GM23338 (cell line): ENCODE data around the gene TSPAN5. TPM values are rescaled to one million over a fixed set of nuclear protein-coding genes. Genes with fewer than 3 reads are reported as not detected.

Experiments
- ATAC-seq: fragments of 200-7000 bp; cut with Tn5 transposase; 3 replicates; pipeline ENCODE4 v1.9.1; 2020
- DNase-seq: peaks from one replicate; pipeline ENCODE4 v3.0.0-alpha.2; 2015; ENCODE audit warnings: low spot score
- H2AFZ ChIP-seq: fragments of 200-600 bp; sonication (generic); 2 replicates; pipeline ENCODE4 v1.8.0; 2016; ENCODE audit warnings: antibody characterized with exemption, mild to moderate bottlenecking, moderate library complexity
- H3F3A ChIP-seq: fragments of 200-600 bp; sonication (generic); replicated peaks from 2 replicates; pipeline ENCODE4 v1.8.0; 2017; ENCODE audit warnings: antibody characterized with exemption, mixed run types, low read depth
- H3K27ac ChIP-seq: fragments of 200-600 bp; sonication (generic); 2 replicates; pipeline ENCODE4 v1.6.1; 2016; ENCODE audit warnings: low read depth
- H3K27me3 ChIP-seq: fragments of 200-600 bp; sonication (generic); 2 replicates; pipeline ENCODE4 v1.8.0; 2016; ENCODE audit warnings: mild to moderate bottlenecking, mixed run types, moderate library complexity; ENCODE audit not compliant: insufficient read depth
- H3K36me3 ChIP-seq: fragments of 200-600 bp; sonication (generic); 2 replicates; pipeline ENCODE4 v1.8.0; 2016; ENCODE audit warnings: mild to moderate bottlenecking; ENCODE audit not compliant: insufficient read depth
- H3K4me1 ChIP-seq: fragments of 200-600 bp; sonication (generic); 2 replicates; pipeline ENCODE4 v1.8.0; 2016; ENCODE audit warnings: mild to moderate bottlenecking, moderate library complexity; ENCODE audit not compliant: insufficient read depth
- H3K4me2 ChIP-seq: fragments of 200-600 bp; sonication (generic); 2 replicates; pipeline ENCODE4 v1.7.1; 2017; ENCODE audit warnings: mixed run types
- H3K4me3 ChIP-seq: fragments of 200-600 bp; sonication (generic); 2 replicates; pipeline ENCODE4 v1.6.1; 2016; ENCODE audit warnings: mixed run types
- H3K79me2 ChIP-seq: fragments of 200-600 bp; sonication (generic); replicated peaks from 2 replicates; pipeline ENCODE4 v1.8.0; 2017; ENCODE audit warnings: mild to moderate bottlenecking; ENCODE audit not compliant: insufficient read depth
- H3K9me2 ChIP-seq: fragments of 200-600 bp; sonication (generic); 2 replicates; pipeline ENCODE4 v1.8.0; 2017; ENCODE audit not compliant: insufficient read depth
- H4K20me1 ChIP-seq: fragments of 200-600 bp; sonication (generic); replicated peaks from 2 replicates; pipeline ENCODE4 v1.8.0; 2017; ENCODE audit warnings: mild to moderate bottlenecking; ENCODE audit not compliant: insufficient read depth
- H3K27ac Mint-ChIP-seq: 2 replicates; pipeline ENCODE4 v1.8.0; 2020; ENCODE audit warnings: inconsistent platforms, mild to moderate bottlenecking, moderate library complexity, mixed read lengths
- H3K27me3 Mint-ChIP-seq: 3 replicates; pipeline ENCODE4 v1.8.0; 2022; ENCODE audit warnings: low read depth, mild to moderate bottlenecking, moderate library complexity, mixed read lengths, inconsistent platforms; ENCODE audit not compliant: insufficient read depth, poor library complexity
- H3K36me3 Mint-ChIP-seq: 3 replicates; pipeline ENCODE4 v1.8.0; 2021; ENCODE audit warnings: low read depth, mild to moderate bottlenecking, inconsistent platforms, moderate library complexity, mixed read lengths
- H3K4me1 Mint-ChIP-seq: 3 replicates; pipeline ENCODE4 v1.8.0; 2020; ENCODE audit warnings: mild to moderate bottlenecking, inconsistent platforms, mixed read lengths
- H3K4me3 Mint-ChIP-seq: 3 replicates; pipeline ENCODE4 v1.8.0; 2021; ENCODE audit warnings: moderate library complexity, mild to moderate bottlenecking, inconsistent platforms, mixed read lengths
- H3K9me3 Mint-ChIP-seq: 3 replicates; pipeline ENCODE4 v1.8.0; 2020; ENCODE audit warnings: moderate library complexity, mild to moderate bottlenecking, inconsistent platforms, mixed read lengths
- CREB1 ChIP-seq: fragments of 250-450 bp; sonication (Bioruptor Pico); IDR thresholded peaks from 2 replicates; pipeline ENCODE4 v1.5.0; 2020; ENCODE audit warnings: low read depth, mild to moderate bottlenecking, moderate library complexity
- CTCF ChIP-seq, 2 experiments: fragments of 200-600 bp in 1 of 2; sonication (generic) in 1 of 2; conservative IDR thresholded peaks; 2 replicates each; pipeline versions ENCODE4 v1.5.1 to v1.6.1; 2016 to 2017; ENCODE audit warnings: antibody characterized with exemption in 2 of 2, low read depth in 2 of 2, mild to moderate bottlenecking in 2 of 2, moderate library complexity in 1 of 2
- ETS1 ChIP-seq: IDR thresholded peaks from 2 replicates; pipeline ENCODE4 v1.6.1; 2016; ENCODE audit warnings: antibody characterized with exemption
- EZH2 ChIP-seq: fragments of 200-600 bp; sonication (generic); IDR thresholded peaks from one replicate; pipeline ENCODE4 v1.8.0; 2017; ENCODE audit warnings: antibody characterized with exemption, mild to moderate bottlenecking, low read depth; ENCODE audit not compliant: unreplicated experiment
- EZH2phosphoT487 ChIP-seq: fragments of 200-600 bp; sonication (generic); IDR thresholded peaks from one replicate; pipeline ENCODE4 v1.8.1; 2018; ENCODE audit warnings: antibody characterized with exemption; ENCODE audit not compliant: unreplicated experiment
- NANOG ChIP-seq: IDR thresholded peaks from 2 replicates; pipeline ENCODE4 v1.6.1; 2016; ENCODE audit warnings: antibody characterized with exemption, borderline replicate concordance
- ZNF114 ChIP-seq: fragments of 250-450 bp; sonication (Bioruptor Pico); IDR thresholded peaks from 2 replicates; pipeline ENCODE4 v1.5.0; 2020; ENCODE audit warnings: mild to moderate bottlenecking, moderate library complexity
- ZNF331 ChIP-seq: fragments of 250-450 bp; sonication (Bioruptor Pico); IDR thresholded peaks from 2 replicates; pipeline ENCODE4 v1.5.0; 2020; ENCODE audit warnings: low read depth, mild to moderate bottlenecking, moderate library complexity
- ZNF462 ChIP-seq: fragments of 250-450 bp; sonication (Bioruptor Pico); IDR thresholded peaks from 2 replicates; pipeline ENCODE4 v1.5.0; 2020; ENCODE audit warnings: mild to moderate bottlenecking, moderate library complexity
- polyA plus RNA-seq: library from polyadenylated mRNA; unstranded; fragments of >200 nt; fragmentation: Nextera tagmentation; extraction: Ambion mirVana; gene quantifications from 2 replicates; pipeline ENCODE4 v1.2.1, GENCODE V29; 2016
- total RNA-seq: library from RNA; depleted of rRNA; stranded (reverse); fragments of >200 nt; shearing (Covaris generic); gene quantifications from 2 replicates; pipeline ENCODE4 v1.2.3, GENCODE V29; 2014

TSPAN5 gene
- total and polyA plus RNA-seq, 2 experiments from 2014 or later, result 18.6 to 21.5 TPM

GRCh38 chr4:98611677-98612317 lies 46.6 kb downstream of the TSPAN5 start (continued):
- TF ChIP-seq NANOG (no peak), EZH2phosphoT487 (no peak), ETS1 (no peak), CTCF (conservative IDR thresholded peaks at IDR 0.05; ENCODE audit: low read depth in 2 of 2) (no peak), ZNF331 (CRISPR knock-in tag) (no peak)

GRCh38 chr4:98610926-98611676 lies 47.3 kb downstream of the TSPAN5 start:
- Histone ChIP-seq H3K4me3 (no peak overlapping the region), H3F3A (0 out of 2 replicates have a peak, but pooled peaks cover 3% of the 10 kb centered on the region), H3K27ac (no peak overlapping the region), H3K36me3 (no peaks in the 10 kb centered on the region), H3K27me3 (no peaks in the 10 kb centered on the region), H2AFZ (no peak overlapping the region), H4K20me1 (no peaks in the 10 kb centered on the region; the same call in 1 of the 2 replicates), H3K79me2 (peaks cover 67% of the 10 kb centered on the region), H3K9me2 (no peaks in the 10 kb centered on the region), H3K4me2 (no peak overlapping the region), H3K4me1 (peaks cover 81% of the 10 kb centered on the region)
- peaks cover 86% of the 10 kb centered on the region for H3K4me1 Mint-ChIP-seq
- ATAC-seq (no peak), DNase-seq (no peak)
- H3K27ac Mint-ChIP-seq, result peak overlapping the region; percentile 95
- no peaks in the 10 kb centered on the region for H3K9me3 Mint-ChIP-seq
- no peak overlapping the region for H3K4me3 Mint-ChIP-seq
- H3K27me3 Mint-ChIP-seq, result peaks cover 15% of the 10 kb centered on the region
- no peaks in the 10 kb centered on the region for H3K36me3 Mint-ChIP-seq
- TF ChIP-seq EZH2phosphoT487 (no peak), CTCF (conservative IDR thresholded peaks at IDR 0.05; ENCODE audit: low read depth in 2 of 2) (no peak), CREB1 (CRISPR knock-in tag) (no peak), ZNF114 (CRISPR knock-in tag) (no peak), ZNF462 (CRISPR knock-in tag) (no peak), EZH2 (no peak)
